COR-L47 (cell line): ENCODE results near the gene OSBPL2.

Experiments used
- DNase-seq: peaks from one replicate; lab custom pipeline; 2025; lab: John Stamatoyannopoulos, UW

OSBPL2 gene

GRCh38 chr20:62206388-62206775 is 31.9 kb upstream of the OSBPL2 start:
- DNase-seq, result no peak

GRCh38 chr20:62208061-62208794 is 30.1 kb upstream of the OSBPL2 start:
- no peak for DNase-seq

GRCh38 chr20:62208795-62209755 is 29.2 kb upstream of the OSBPL2 start:
- DNase-seq, result no peak

- DNase-seq, result no peak
Measured at GRCh38 chr20:62209850-62210495, 28.3 kb upstream of the OSBPL2 start.

GRCh38 chr20:62210496-62210855 is 27.8 kb upstream of the OSBPL2 start:
- peak; percentile 97 for DNase-seq

GRCh38 chr20:62211216-62211615 is 27.1 kb upstream of the OSBPL2 start:
- no peak for DNase-seq

- DNase-seq, result no peak
Measured at GRCh38 chr20:62211769-62212288, 26.5 kb upstream of the OSBPL2 start.

- DNase-seq, result no peak
Measured at GRCh38 chr20:62212299-62212698, 26.0 kb upstream of the OSBPL2 start.

- DNase-seq, result no peak
Measured at GRCh38 chr20:62214067-62214466, 24.3 kb upstream of the OSBPL2 start.

GRCh38 chr20:62215020-62215990 is 23.0 kb upstream of the OSBPL2 start:
- peak; percentile 23 for DNase-seq

- DNase-seq, result no peak
Measured at GRCh38 chr20:62215991-62216635, 22.2 kb upstream of the OSBPL2 start.

GRCh38 chr20:62216636-62217566 is 21.4 kb upstream of the OSBPL2 start:
- no peak for DNase-seq

GRCh38 chr20:62217913-62218773 is 20.2 kb upstream of the OSBPL2 start:
- DNase-seq, result no peak

- DNase-seq, result peak; percentile 71
Measured at GRCh38 chr20:62219101-62219991, 19.0 kb upstream of the OSBPL2 start.

- peak; percentile 54 for DNase-seq
Measured at GRCh38 chr20:62219992-62220665, 18.2 kb upstream of the OSBPL2 start, which contains the start of gene HRH3. TSS of gene HRH3 (minus strand) at chr20:62220278. CDS start at chr20:62219970, 308 bp downstream.

- no peak for DNase-seq
Measured at GRCh38 chr20:62220666-62221568, 17.4 kb upstream of the OSBPL2 start.
